ENCODE measurements around the gene ITGBL1. TPM values are rescaled to one million over a fixed set of nuclear protein-coding genes. Genes with fewer than 3 reads are reported as not detected.

Gene ITGBL1
- total and polyA plus RNA-seq, 2 of the 13 experiments (the other 11 are each of a cell fraction or from before 2014, with no cell fraction given), result 0.02 TPM; not detected in 1

DNA sequence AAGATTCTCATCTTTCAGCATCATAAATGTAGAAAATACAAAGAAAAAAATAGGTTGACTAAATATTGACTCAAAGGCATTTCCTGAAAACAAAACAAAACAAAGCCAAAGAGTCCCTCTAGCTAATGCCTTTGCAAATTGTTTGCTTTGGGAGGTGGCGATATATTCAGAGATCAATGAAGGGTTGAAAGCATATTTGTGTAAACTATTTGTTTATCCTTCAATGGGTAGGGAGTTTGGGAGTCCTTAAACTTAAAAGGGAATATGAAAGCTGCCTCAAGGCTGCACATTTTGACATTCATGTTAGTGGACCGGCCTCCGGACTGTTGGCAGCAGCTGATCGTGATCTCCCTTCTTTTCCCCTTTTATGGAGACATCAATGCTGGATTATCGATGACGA is 257.5 kb downstream of the ITGBL1 start (continued):
- TF ChIP-seq, protein P1, sequence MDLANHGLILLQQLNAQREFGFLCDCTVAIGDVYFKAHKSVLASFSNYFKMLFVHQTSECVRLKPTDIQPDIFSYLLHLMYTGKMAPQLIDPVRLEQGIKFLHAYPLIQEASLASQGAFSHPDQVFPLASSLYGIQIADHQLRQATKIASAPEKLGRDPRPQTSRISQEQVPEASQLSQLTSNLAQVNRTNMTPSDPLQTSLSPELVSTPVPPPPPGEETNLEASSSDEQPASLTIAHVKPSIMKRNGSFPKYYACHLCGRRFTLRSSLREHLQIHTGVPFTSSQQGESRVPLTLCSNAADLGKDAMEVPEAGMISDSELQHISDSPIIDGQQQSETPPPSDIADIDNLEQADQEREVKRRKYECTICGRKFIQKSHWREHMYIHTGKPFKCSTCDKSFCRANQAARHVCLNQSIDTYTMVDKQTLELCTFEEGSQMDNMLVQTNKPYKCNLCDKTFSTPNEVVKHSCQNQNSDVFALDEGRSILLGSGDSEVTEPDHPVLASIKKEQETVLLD (CRISPR knock-in tag; IDR thresholded peaks at IDR 0.05; ENCODE audit: low read depth), result no peak
- no peak for TF ChIP-seq U2AF1 (optimal IDR thresholded peaks at IDR 0.05; ENCODE audit: low read depth, low read length)

GRCh38 chr13:101711307-101712025 is 259.0 kb downstream of the ITGBL1 start:
- Histone ChIP-seq H3K79me2 (ENCODE audit: insufficient read depth, low read length) (no peaks in the 10 kb centered on the region), H3K9me3 (ENCODE audit: low read length) (no peaks in the 10 kb centered on the region), H3K4me2 (ENCODE audit: low read depth, low read length) (no peak overlapping the region), H2AFZ (ENCODE audit: low read length) (no peak overlapping the region), H3K4me3 (replicated peaks in 1 of 3; ENCODE audit: insufficient read depth in 1 of 3, low read depth in 2 of 3, low read length in 3 of 3) (no peak overlapping the region), H3K27me3 (ENCODE audit: control insufficient read depth in 1 of 2, insufficient read depth in 2 of 2, low read length in 2 of 2) (no peaks in the 10 kb centered on the region), H4K20me1 (ENCODE audit: insufficient read depth, low read length) (no peaks in the 10 kb centered on the region), H3K4me1 (ENCODE audit: insufficient read depth, low read length) (peaks cover 11% of the 10 kb centered on the region), H3K9ac (ENCODE audit: insufficient read depth, low read depth, low read length) (no peak overlapping the region), H3K36me3 (replicated peaks in 1 of 2; ENCODE audit: control insufficient read depth in 1 of 2, insufficient read depth in 2 of 2, low read length in 2 of 2) (no peaks in the 10 kb centered on the region), H3K27ac (ENCODE audit: extremely low read length, insufficient read depth, low read length) (no peak overlapping the region)
- FAIRE-seq, result no peak
- POLR2A ChIA-PET, result no interaction called here
- 0% methylated on average over 2 of the region's 2 CpGs for WGBS (ENCODE audit: low lambda C conversion rate)
- CTCF ChIA-PET (ENCODE audit: low intra/inter-chr PET ratio, low total read pairs), result no interaction called here
- no peak for DNase-seq (ENCODE audit: low spot score)
- in situ Hi-C loops (cut with HindIII; ENCODE audit: extremely low pct_ligation_motif_present, low pct_unique_long_range_greater_than_20kb), result no loop called here
- TF ChIP-seq SALL2 (CRISPR knock-in tag; IDR thresholded peaks at IDR 0.05) (no peak), ZNF660 (CRISPR knock-in tag; IDR thresholded peaks at IDR 0.05; ENCODE audit: borderline replicate concordance, low read depth) (no peak), TCF7 (IDR thresholded peaks at IDR 0.05; ENCODE audit: low read depth) (no peak), ZNF879 (CRISPR knock-in tag; IDR thresholded peaks at IDR 0.05) (no peak), CBX5 (CRISPR knock-in tag; IDR thresholded peaks at IDR 0.05; ENCODE audit: borderline replicate concordance) (no peak), ZNF615 (CRISPR knock-in tag; IDR thresholded peaks at IDR 0.05; ENCODE audit: borderline replicate concordance) (no peak), AFF4 (CRISPR knock-in tag; IDR thresholded peaks at IDR 0.05) (no peak), ZNF512B (CRISPR knock-in tag; IDR thresholded peaks at IDR 0.05; ENCODE audit: borderline replicate concordance) (no peak)
- TF ChIP-seq, protein P2, sequence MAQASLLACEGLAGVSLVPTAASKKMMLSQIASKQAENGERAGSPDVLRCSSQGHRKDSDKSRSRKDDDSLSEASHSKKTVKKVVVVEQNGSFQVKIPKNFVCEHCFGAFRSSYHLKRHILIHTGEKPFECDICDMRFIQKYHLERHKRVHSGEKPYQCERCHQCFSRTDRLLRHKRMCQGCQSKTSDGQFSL (CRISPR knock-in tag; IDR thresholded peaks at IDR 0.05), result no peak
- BruUV-seq (replicated peaks), result no TSS peak
- intact Hi-C loops (cut with micrococcal nuclease; ENCODE audit: unreplicated experiment), result no loop called here
- ATAC-seq, result no peak

All from HepG2 (cell line).